Astrocyte of the spinal cord (primary cell): ENCODE data around the gene FAM163A.

Experiments
- DNase-seq: peaks from one replicate; pipeline ENCODE4 v3.0.0; 2011; ENCODE audit warnings: low read depth, low spot score
- H3K4me3 ChIP-seq: 2 replicates; pipeline ENCODE4 v1.5.1; 2011; ENCODE audit warnings: low read depth, mild to moderate bottlenecking, low read length, moderate library complexity
- in situ Hi-C: cut with HindIII; loops from 2 replicates; pipeline ENCODE4 v1.10.0; 2017; ENCODE audit warnings: low sequenced_read_pairs
- TF ChIP-seq, protein P1 (sequence below): IDR thresholded peaks from 2 replicates; pipeline ENCODE4 v1.5.1; 2012; ENCODE audit warnings: low read depth, mild to moderate bottlenecking, low read length, inconsistent platforms

Gene FAM163A

DNA sequence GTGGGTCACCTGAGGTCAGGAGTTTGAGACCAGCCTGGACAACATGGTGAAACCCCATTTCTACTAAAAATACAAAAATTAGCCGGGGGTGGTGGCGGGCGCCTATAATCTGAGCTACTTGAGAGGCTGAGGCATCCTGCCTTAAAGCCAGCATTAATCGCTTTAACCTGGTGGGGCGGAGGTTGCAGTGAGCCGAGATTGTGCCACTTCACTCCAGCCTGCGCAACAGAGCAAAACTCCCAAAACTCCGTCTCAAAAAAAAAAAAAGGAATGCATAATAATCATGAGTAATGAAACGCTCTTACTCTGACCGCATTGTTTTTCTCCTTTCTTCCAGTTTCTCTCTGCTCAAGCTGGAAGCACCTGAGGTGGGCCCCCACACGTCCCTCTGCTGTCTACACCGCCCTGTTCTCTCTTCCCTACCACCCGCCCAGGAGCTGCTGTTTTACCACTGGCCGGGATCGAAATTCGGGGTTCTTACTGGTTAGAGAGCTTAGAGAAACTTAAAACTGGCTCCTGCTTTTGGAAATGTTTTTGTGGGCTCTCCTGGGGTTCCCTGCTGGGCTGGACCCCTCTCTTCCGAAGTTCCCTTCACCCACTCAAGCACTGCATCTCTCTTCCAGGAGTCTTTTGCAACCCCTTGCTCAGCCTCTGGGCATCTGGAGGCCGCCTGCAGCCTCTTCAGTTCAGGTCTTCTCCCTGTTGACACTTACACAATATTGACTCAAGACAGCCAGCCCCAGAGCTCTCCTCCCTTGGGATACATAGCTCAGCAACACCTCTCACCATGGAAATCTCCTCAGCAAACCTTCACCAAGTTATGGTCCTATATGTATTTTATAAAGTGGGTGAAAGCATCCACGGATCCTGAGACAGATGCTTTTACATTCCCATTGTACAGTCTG, 62.5 kb downstream of the FAM163A start:
- no peak for DNase-seq
- TF ChIP-seq, protein P1, sequence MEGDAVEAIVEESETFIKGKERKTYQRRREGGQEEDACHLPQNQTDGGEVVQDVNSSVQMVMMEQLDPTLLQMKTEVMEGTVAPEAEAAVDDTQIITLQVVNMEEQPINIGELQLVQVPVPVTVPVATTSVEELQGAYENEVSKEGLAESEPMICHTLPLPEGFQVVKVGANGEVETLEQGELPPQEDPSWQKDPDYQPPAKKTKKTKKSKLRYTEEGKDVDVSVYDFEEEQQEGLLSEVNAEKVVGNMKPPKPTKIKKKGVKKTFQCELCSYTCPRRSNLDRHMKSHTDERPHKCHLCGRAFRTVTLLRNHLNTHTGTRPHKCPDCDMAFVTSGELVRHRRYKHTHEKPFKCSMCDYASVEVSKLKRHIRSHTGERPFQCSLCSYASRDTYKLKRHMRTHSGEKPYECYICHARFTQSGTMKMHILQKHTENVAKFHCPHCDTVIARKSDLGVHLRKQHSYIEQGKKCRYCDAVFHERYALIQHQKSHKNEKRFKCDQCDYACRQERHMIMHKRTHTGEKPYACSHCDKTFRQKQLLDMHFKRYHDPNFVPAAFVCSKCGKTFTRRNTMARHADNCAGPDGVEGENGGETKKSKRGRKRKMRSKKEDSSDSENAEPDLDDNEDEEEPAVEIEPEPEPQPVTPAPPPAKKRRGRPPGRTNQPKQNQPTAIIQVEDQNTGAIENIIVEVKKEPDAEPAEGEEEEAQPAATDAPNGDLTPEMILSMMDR, result no peak
- in situ Hi-C loops, result no loop called here
- H3K4me3 ChIP-seq, result no peak overlapping the region

DNA sequence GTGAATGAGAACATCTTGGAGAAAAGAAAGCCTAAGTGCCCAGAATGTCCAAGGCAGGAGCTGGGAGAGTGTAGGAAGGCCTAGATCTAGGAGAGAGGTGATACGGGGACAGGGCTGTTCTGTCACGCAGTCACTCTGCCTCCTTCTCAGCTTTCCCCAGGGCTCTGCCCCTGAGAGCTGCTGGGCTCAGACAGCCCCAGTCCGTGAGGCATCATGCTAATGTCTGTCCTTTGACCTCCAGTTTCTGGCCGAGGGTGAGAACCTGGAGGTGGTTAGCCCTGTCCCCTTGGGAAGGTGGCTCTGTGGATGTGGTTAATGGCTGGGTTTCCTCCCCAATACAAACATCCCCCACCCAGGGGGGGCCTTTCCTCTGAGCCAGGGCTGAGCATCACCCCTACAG, 63.2 kb downstream of the FAM163A start:
- no peak overlapping the region for H3K4me3 ChIP-seq
- in situ Hi-C loops, result no loop called here
- TF ChIP-seq, protein P1, result no peak

DNA sequence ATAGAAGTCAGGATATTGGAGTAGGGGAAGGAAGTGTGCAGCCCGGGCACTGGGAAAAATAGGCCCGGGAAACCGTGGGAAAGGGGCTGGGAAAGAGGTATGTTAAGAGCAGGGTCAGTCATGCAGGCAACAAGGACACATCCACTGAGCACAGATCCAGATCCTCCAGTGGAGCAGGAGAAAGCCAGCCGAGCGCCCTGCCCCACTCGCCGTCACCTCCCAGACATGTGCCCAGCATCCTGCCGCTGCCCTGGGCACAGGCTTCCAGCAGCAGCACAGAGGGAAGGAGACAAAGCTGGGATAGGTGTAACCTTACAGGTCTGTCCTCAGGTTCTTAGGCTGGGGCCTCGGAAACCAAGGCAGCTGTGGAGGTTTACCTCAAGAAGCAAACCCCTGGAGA, 64.2 kb downstream of the FAM163A start:
- no peak for DNase-seq
- TF ChIP-seq, protein P1, result no peak
- H3K4me3 ChIP-seq, result no peak overlapping the region
- in situ Hi-C loops, result no loop called here

More for the DNA sequence above, 63.2 kb downstream of the FAM163A start:
- DNase-seq, result no peak

DNA sequence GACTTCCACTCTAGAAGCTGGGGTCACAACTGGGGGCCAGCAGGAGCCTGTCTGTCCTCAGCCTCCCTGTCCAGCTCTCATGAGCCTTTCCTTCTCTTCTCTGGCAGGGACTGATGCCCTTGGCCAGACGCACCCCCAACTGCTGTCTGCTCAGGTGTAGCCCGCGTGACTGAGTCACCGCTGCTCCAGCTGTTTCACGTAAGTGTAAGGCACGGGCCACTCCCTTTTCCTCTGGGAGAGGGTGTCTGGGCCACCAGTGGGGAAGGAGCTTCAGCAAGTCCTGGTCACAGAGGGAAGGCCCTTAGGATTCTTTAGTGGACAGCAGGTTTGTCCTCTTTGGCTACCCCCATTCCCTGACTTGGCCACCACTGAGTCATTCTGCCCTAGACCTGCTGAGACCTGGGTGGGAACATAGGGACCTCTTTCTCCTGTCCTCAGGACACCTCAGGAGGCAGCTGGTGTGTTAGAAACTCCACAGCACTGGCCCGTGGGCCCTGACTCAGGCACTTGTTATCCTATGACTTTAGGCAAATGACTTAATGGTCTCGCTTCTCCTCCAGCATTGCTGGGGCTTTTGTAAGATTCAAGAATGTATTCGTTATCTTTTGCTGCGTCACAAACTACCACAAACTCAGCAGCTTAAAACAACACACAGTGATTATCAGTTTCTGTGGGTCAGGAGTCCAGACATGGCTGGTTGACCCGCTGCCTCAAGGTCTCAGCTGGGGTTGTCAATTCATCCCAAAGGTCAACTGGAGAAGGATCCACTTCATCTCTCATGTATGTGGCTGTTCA, 64.8 kb downstream of the FAM163A start:
- H3K4me3 ChIP-seq, result no peak overlapping the region
- in situ Hi-C loops, result no loop called here
- DNase-seq, result peak; percentile 67
- TF ChIP-seq, protein P1, result no peak

DNA sequence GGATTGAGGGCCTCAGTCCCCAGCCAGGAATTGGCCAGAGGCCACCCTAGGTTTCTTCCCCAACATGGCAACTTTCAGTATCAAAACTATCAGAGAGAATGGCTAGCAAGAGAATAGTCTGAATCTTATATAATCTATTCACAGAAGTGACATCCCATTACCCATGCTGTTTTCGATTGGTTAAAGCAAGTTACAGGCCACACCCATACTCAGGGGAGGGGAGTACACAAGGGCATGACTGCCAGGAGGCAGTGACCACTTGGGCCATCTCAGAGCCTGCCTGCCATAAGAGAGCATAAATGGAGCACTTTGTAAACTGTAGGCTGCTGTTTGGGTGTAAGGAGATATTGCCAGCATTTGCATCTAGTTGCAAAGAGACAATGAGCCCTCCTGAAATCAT, 65.4 kb downstream of the FAM163A start:
- TF ChIP-seq, protein P1, result no peak
- no peak overlapping the region for H3K4me3 ChIP-seq
- in situ Hi-C loops, result no loop called here
- no peak for DNase-seq

DNA sequence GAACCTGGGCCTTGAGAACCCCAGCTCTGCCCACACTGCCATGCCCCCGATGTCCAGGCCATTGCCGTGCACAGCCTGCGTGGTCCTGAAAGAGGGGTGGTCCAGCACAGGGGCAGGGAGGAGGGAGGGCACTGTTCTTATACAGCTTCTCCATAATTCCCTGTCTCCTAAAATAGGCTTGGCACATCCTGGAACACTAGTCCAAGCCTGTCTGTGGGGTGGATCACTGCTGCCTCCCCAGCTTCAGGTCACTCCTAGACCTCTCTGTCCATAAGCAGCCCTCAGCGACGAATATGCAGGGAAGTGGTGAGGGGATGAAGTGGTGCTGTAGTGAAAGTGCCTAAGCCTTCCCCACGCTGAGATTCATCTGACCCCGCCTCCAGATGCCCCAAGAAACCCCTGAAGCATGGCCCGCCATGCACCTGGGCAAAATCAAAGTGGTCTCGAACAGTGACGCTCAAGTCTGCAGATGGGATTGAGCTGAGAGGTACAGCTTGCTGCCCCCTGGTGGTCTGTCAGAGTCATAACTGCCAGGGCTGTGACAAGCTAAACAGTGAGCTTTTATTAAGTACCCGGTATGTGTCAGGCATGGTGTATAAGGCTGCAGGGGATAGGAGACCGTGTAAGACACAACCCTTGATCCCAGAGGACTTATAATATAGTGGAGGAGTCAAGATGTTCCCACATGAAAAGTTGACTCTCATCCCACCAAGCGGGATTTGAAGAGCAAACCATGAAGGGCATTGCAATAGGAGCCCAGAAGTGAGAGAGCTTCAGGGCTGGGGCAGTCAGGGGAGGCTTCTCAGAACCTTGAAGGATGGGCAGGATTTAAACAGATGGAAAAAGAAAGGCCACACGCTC, 66.6 kb downstream of the FAM163A start:
- in situ Hi-C loops, result no loop called here
- TF ChIP-seq, protein P1, result peak; percentile 90
- peak; percentile 70 for DNase-seq
- no peak overlapping the region for H3K4me3 ChIP-seq
